Skeletal muscle cell (primary cell): ENCODE results near the gene CLTRN.
A peak's percentile ranks its signal among the peaks of the same experiment; 100 is the strongest.
"Not testable (repeated sequence)": the region's sequence is repeated elsewhere in the genome, so short reads cannot be mapped to it uniquely, and the experiment has no call there.

Experiments used
- DNase-seq: peaks from one replicate; pipeline ENCODE4 v3.0.0-alpha.2; 2010; ENCODE audit warnings: low read depth
- H3K4me3 ChIP-seq: 2 replicates; pipeline ENCODE4 v1.5.1; 2011; ENCODE audit warnings: low read depth, mild to moderate bottlenecking, control low read depth, low read length, moderate library complexity

CLTRN gene

DNA sequence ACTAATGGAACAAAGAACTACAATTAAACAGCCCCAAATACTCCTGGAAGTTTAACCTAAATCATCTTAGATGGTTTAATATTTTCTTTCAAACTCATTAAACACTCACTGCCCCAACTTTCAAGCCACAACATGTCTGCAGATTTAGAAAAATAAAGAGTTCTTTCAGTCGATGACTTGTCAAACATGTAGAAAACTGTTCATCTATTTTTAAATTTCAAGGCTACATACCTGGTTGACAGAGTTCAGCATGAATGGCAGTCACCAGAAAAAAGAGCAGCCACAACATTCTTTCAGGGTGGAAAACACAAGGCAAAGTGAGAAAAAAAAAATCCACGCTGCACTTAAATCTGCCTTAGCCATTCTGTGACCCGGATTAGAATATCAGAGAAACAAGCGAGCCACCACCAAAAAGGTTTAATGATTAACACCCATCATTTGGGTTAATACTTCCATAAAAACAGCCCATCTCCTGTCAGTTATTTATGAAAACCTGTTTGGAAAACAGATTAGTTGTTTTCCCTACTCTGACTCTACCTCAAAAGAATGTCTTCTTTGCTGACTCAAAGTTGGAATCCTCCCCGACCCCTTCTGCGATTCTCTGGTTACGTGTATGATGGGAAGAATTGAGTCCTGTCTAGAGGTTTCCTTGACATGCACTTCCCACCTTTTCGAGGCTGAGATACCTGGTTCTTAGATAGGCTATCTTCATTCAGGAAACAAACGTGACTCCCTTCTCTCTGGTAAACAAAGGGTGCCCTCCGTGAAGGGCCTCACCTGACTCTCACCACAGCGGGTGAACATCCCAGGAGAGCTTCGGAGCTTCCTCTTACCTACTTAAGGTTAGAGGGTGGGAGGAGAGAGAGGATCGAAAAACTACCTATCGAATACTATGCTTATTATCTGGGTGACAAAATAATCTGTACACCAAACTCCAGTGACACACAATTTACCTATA is at the start of gene CLTRN:
TSS of gene CLTRN (minus strand) at position 319 of the 958 bp plus-strand sequence. CDS start at position 289, 30 bp downstream.
- no peak within 1 kb of the TSS for H3K4me3 ChIP-seq
- DNase-seq, result no peak

- H3K4me3 ChIP-seq, DNase-seq: not testable (repeated sequence)
Observed at GRCh38 chrX:15704273-15704672, 39.7 kb upstream of the CLTRN start.

GRCh38 chrX:15703809-15704208 is 39.2 kb upstream of the CLTRN start:
- DNase-seq, H3K4me3 ChIP-seq: not testable (repeated sequence)

DNA sequence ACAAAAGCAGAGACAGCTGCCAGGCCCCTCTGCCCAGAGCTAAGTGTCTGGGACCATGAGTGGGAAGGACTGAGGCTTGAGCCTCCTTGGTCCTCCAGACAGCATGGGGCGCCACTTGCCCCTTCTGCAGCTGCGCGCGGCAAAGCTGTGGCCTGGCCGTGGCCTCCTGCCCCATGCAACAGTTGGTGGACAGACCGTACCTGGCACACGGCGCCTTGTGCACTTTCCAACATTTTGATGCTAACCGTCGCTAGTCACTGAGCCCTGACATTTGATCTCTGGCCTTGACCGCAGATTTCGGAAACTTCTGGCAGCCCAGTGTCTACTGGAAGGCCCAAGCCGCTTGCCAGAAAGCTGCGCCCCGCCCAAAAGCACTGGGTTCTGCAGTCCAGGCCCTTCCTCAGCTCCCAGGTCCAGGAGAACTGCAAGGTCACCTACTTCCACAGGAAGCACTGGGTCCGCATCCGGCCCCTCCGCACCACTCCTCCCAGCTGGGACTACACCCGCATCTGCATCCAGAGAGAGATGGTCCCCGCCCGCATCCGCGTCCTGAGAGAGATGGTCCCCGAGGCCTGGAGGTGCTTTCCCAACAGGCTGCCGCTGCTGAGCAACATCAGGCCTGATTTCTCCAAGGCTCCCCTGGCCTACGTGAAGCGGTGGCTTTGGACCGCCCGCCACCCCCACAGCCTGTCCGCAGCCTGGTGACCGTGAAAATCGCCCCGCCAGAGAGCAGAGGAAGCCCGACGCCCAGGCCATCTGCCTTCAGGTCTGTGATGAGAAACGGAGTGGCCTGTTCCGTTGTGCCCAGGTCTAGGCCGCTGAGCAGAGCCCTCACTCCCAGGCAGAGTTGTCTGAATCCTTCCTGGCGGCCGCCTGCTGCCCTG is 38.1 kb upstream of the CLTRN start:
- DNase-seq, result no peak
- no peak overlapping the region for H3K4me3 ChIP-seq

GRCh38 chrX:15696516-15696915 is 31.9 kb upstream of the CLTRN start:
- no peak overlapping the region for H3K4me3 ChIP-seq
- DNase-seq, result no peak

- H3K4me3 ChIP-seq, result no peak overlapping the region
- no peak for DNase-seq
Observed at GRCh38 chrX:15694941-15695451, 30.4 kb upstream of the CLTRN start.

GRCh38 chrX:15686818-15687685 is 22.4 kb upstream of the CLTRN start:
- no peak for DNase-seq
- no peak overlapping the region for H3K4me3 ChIP-seq

GRCh38 chrX:15683193-15683592 is 18.6 kb upstream of the CLTRN start:
- no peak overlapping the region for H3K4me3 ChIP-seq

GRCh38 chrX:15681433-15681832 is 16.8 kb upstream of the CLTRN start:
- DNase-seq, result no peak
- no peak overlapping the region for H3K4me3 ChIP-seq

More at GRCh38 chrX:15683193-15683592, 18.6 kb upstream of the CLTRN start:
- no peak for DNase-seq

DNA sequence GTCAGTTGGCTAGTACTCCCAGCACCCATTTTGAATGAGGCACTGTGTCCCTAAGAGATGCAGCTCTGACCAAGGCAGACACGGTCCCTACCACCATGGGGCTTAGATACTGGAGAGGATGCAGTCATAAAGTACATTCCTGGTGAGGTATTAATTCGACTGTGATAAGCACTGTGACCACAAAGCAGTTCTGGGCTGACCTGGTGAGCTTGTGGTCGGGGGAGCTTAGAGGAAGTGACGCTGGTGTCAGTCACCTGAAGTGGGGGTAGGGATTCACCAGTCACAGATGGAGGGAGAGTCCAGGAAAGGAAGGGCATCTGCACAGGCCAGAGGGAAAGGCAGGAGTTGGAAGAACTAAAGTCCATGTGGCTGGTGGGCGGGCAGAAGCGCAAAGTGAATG is 15.8 kb upstream of the CLTRN start:
- no peak overlapping the region for H3K4me3 ChIP-seq
- DNase-seq, result no peak

- no peak overlapping the region for H3K4me3 ChIP-seq
- DNase-seq, result no peak
Observed at GRCh38 chrX:15679246-15679645, 14.6 kb upstream of the CLTRN start.

GRCh38 chrX:15678339-15678738 is 13.7 kb upstream of the CLTRN start:
- H3K4me3 ChIP-seq, result no peak overlapping the region
- no peak for DNase-seq

DNA sequence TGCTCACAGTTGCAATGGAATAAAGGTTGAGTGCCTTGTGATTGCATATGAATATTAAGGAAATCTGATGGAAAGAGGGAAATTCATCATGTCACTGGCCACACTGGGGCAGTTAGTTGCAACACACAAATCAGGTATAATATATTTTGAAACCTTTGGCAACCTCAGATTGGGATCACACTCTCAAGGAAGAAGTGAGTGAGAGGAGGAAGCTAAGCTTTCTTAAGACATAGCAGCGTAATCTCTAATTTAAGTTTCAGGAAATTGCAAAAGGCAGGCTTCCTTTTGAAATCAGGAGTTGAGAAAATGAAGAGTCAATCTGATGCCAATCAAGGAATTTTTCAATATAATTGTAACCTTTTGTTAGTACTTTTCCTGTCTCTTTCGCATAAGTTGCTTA is 12.3 kb upstream of the CLTRN start:
- no peak for DNase-seq
- peak overlapping the region; percentile 71 for H3K4me3 ChIP-seq

GRCh38 chrX:15675490-15675921 is 10.9 kb upstream of the CLTRN start:
- peak overlapping the region; percentile 71 for H3K4me3 ChIP-seq
- no peak for DNase-seq

- peak overlapping the region; percentile 71 for H3K4me3 ChIP-seq
- DNase-seq, result peak; percentile 78
Observed at GRCh38 chrX:15674841-15675489, 10.4 kb upstream of the CLTRN start.

- peak overlapping the region; percentile 71 for H3K4me3 ChIP-seq
- DNase-seq, result no peak
Observed at GRCh38 chrX:15674514-15674840, 9.9 kb upstream of the CLTRN start.

DNA sequence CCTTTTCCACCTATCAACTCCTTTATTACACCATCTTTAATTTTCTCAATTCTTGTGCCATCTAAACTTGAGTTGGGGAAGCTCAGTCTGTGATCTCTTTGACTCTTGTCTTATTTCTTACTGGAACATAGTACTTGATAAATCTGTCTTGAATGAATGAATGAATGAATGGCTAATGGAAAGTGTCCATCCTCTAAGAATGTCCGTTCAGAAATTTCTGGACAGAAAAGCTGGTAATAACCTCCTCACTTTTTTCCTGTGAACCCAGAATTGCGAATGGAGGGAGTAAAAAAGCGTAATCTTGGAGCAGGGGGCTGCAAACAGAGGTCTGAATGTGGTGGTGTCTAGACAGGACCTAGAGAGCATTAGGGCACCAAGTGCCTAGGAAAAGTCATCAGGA is 9.4 kb upstream of the CLTRN start:
- DNase-seq, result no peak
- peak overlapping the region; percentile 71 for H3K4me3 ChIP-seq

DNA sequence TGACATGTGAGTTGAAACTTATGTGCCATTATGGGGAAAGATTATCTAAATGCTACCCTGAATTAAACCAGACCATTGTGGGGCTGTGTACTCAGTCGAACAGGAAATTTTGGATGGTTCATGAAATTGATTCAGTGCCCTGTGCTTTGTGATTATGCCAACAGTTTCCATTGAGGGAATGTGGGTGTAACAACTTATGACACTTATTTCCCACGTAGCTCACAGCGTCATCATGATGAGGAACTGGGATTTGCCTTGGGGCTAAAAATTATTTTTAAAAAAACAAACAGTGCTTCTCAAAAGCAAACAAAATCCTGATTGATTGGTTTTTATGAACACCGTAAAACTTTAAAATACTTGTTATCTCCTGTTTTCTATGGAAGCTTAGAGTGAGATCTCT is 8.3 kb upstream of the CLTRN start:
- H3K4me3 ChIP-seq, result no peak overlapping the region
- no peak for DNase-seq

GRCh38 chrX:15663439-15663838 is 1.2 kb downstream of the CLTRN start:
- DNase-seq, result no peak
- no peak overlapping the region for H3K4me3 ChIP-seq
